H1 (cell line): ENCODE results near the gene SRSF2. TPM values are rescaled to one million over a fixed set of nuclear protein-coding genes. Genes with fewer than 3 reads are reported as not detected.

ENCODE experiments used
- CTCF ChIA-PET: fragments of 300-600 bp; sonication (Branson Sonifier 250); formaldehyde crosslinking; loops from one replicate; lab custom pipeline; 2021; ENCODE audit not compliant: partially characterized antibody; lab: Charles Lee
- POLR2A ChIA-PET: fragments of 300-600 bp; sonication (Branson Sonifier 250); formaldehyde crosslinking; loops from one replicate; lab custom pipeline; 2021; ENCODE audit warnings: inconsistent platforms; ENCODE audit not compliant: partially characterized antibody; lab: Charles Lee
- DNase-seq, 2 experiments: peaks; one replicate each; pipeline versions ENCODE4 v3.0.0 to v3.0.0-alpha.2; 2010 to 2022; ENCODE audit warnings: low spot score in 2 of 2, low read depth in 1 of 2, mixed read lengths in 1 of 2
- FAIRE-seq: peaks from 2 replicates; lab custom pipeline; 2011; peaks lifted over from hg19 to GRCh38; lab: Jason Lieb, UNC
- H2AFZ ChIP-seq: 2 replicates; pipeline ENCODE4 v1.8.1; 2012; ENCODE audit warnings: low read length, inconsistent platforms
- H2AK5ac ChIP-seq: 2 replicates; pipeline ENCODE4 v1.6.1; 2013; ENCODE audit warnings: low read depth, low read length
- H2BK120ac ChIP-seq: replicated peaks from 2 replicates; pipeline ENCODE3; 2013; ENCODE audit warnings: low read depth, low read length, inconsistent platforms
- H2BK12ac ChIP-seq: 2 replicates; pipeline ENCODE4 v1.6.1; 2013; ENCODE audit warnings: low read depth, low read length
- H2BK15ac ChIP-seq: 2 replicates; pipeline ENCODE4 v1.6.1; 2013; ENCODE audit warnings: low read length
- H2BK20ac ChIP-seq: 2 replicates; pipeline ENCODE4 v1.6.1; 2013; ENCODE audit warnings: low read length
- H2BK5ac ChIP-seq: 2 replicates; pipeline ENCODE4 v1.6.1; 2013; ENCODE audit warnings: low read depth, low read length
- H3K14ac ChIP-seq: 2 replicates; pipeline ENCODE4 v1.6.1; 2013; ENCODE audit warnings: inconsistent platforms; ENCODE audit not compliant: insufficient read length
- H3K18ac ChIP-seq: 2 replicates; pipeline ENCODE4 v1.6.1; 2013; ENCODE audit warnings: low read length; ENCODE audit errors: extremely low read depth
- H3K23ac ChIP-seq: 2 replicates; pipeline ENCODE4 v1.6.1; 2013; ENCODE audit warnings: inconsistent platforms; ENCODE audit not compliant: insufficient read length
- H3K23me2 ChIP-seq: 2 replicates; pipeline ENCODE4 v1.6.1; 2013; ENCODE audit warnings: low read depth, low read length
- H3K27ac ChIP-seq: 2 replicates; pipeline ENCODE4 v1.6.1; 2011; ENCODE audit warnings: low read depth, low read length, inconsistent platforms
- H3K27me3 ChIP-seq, 4 experiments: replicated peaks in 1 of 4; 1 replicate in 1 of 4; 2 replicates in 3 of 4; pipeline versions ENCODE4 v1.6.1 to v1.8.1; 2011 to 2013; ENCODE audit warnings: low read length in 3 of 4, mild to moderate bottlenecking in 3 of 4, inconsistent platforms in 2 of 4, mixed read lengths in 2 of 4, moderate library complexity in 1 of 4; ENCODE audit not compliant: control insufficient read depth in 3 of 4, insufficient read depth in 3 of 4; ENCODE audit errors: extremely low read depth in 1 of 4
- H3K36me3 ChIP-seq, 4 experiments: 2 replicates each; pipeline versions ENCODE4 v1.6.1 to v1.8.1; 2011 to 2013; ENCODE audit warnings: mild to moderate bottlenecking in 4 of 4, low read length in 3 of 4, moderate library complexity in 2 of 4, control low read depth in 1 of 4, inconsistent platforms in 1 of 4; ENCODE audit not compliant: insufficient read depth in 4 of 4, control insufficient read depth in 2 of 4
- H3K4ac ChIP-seq: replicated peaks from 2 replicates; pipeline ENCODE3; 2013; ENCODE audit warnings: low read length, low read depth, mixed read lengths, inconsistent platforms; ENCODE audit not compliant: insufficient read length
- H3K4me1 ChIP-seq, 4 experiments: replicated peaks in 1 of 4; 1 replicate in 1 of 4; 2 replicates in 3 of 4; pipeline versions ENCODE4 v1.6.1 to v1.8.1; 2011 to 2013; ENCODE audit warnings: low read length in 3 of 4, inconsistent platforms in 2 of 4, mixed read lengths in 1 of 4; ENCODE audit not compliant: insufficient read depth in 4 of 4, control insufficient read depth in 3 of 4
- H3K4me2 ChIP-seq, 2 experiments: 2 replicates each; pipeline versions ENCODE4 v1.6.1 to v1.8.1; 2011 to 2013; ENCODE audit warnings: low read depth in 2 of 2, low read length in 2 of 2, control low read depth in 1 of 2, inconsistent platforms in 1 of 2, mild to moderate bottlenecking in 1 of 2; ENCODE audit not compliant: insufficient read depth in 1 of 2
- H3K4me3 ChIP-seq, 4 experiments: fragments of 200-600, 300-600 bp in 1 of 4; sonication (generic), shearing (Covaris generic), sonication (Bioruptor Twin) in 1 of 4; 2 replicates each; pipeline versions ENCODE4 v1.5.1 to v1.8.1; 2011 to 2016; ENCODE audit warnings: low read length in 4 of 4, low read depth in 3 of 4, control low read depth in 2 of 4, inconsistent platforms in 2 of 4, mild to moderate bottlenecking in 2 of 4, mixed read lengths in 1 of 4, moderate library complexity in 1 of 4; ENCODE audit not compliant: insufficient read depth in 2 of 4; ENCODE audit errors: extremely low read depth in 1 of 4
- H3K56ac ChIP-seq: replicated peaks from 2 replicates; pipeline ENCODE3; 2013; ENCODE audit warnings: low read depth, mild to moderate bottlenecking, mixed read lengths, low read length, inconsistent platforms; ENCODE audit not compliant: insufficient read length
- H3K79me1 ChIP-seq: 2 replicates; pipeline ENCODE4 v1.6.1; 2013; ENCODE audit warnings: low read depth, low read length, control low read depth
- H3K79me2 ChIP-seq, 2 experiments: 2 replicates each; pipeline versions ENCODE4 v1.6.1 to v1.8.1; 2012 to 2013; ENCODE audit warnings: low read length in 2 of 2, mild to moderate bottlenecking in 2 of 2, inconsistent platforms in 1 of 2; ENCODE audit not compliant: insufficient read depth in 2 of 2, control insufficient read depth in 1 of 2
- H3K9ac ChIP-seq, 4 experiments: replicated peaks in 1 of 4; 1 replicate in 1 of 4; 2 replicates in 3 of 4; pipeline versions ENCODE4 v1.6.1 to v1.8.1; 2011 to 2013; ENCODE audit warnings: low read depth in 3 of 4, low read length in 3 of 4, control low read depth in 2 of 4, mild to moderate bottlenecking in 2 of 4, moderate library complexity in 2 of 4, inconsistent platforms in 1 of 4; ENCODE audit errors: extremely low read depth in 1 of 4
- H3K9me3 ChIP-seq, 2 experiments: 2 replicates each; pipeline versions ENCODE4 v1.6.1 to v1.8.1; 2012 to 2013; ENCODE audit warnings: mild to moderate bottlenecking in 2 of 2, moderate library complexity in 2 of 2, control low read depth in 1 of 2, inconsistent platforms in 1 of 2, low read depth in 1 of 2, low read length in 1 of 2, mixed read lengths in 1 of 2; ENCODE audit not compliant: insufficient read depth in 2 of 2
- H4K20me1 ChIP-seq, 2 experiments: replicated peaks in 1 of 2; 2 replicates each; pipeline versions ENCODE3 to v1.8.1; 2011 to 2013; ENCODE audit warnings: inconsistent platforms in 2 of 2, low read length in 2 of 2, mild to moderate bottlenecking in 1 of 2; ENCODE audit not compliant: insufficient read depth in 2 of 2, control insufficient read depth in 1 of 2
- H4K5ac ChIP-seq: 2 replicates; pipeline ENCODE4 v1.6.1; 2013; ENCODE audit warnings: low read length, low read depth, mixed read lengths, inconsistent platforms; ENCODE audit not compliant: insufficient read length
- H4K8ac ChIP-seq: 2 replicates; pipeline ENCODE4 v1.8.0; 2013; ENCODE audit warnings: mild to moderate bottlenecking, moderate library complexity, low read length, inconsistent platforms; ENCODE audit not compliant: insufficient read depth; ENCODE audit errors: extremely low read depth
- H4K91ac ChIP-seq: replicated peaks from 2 replicates; pipeline ENCODE3; 2013; ENCODE audit warnings: low read length, mixed read lengths, inconsistent platforms; ENCODE audit not compliant: insufficient read length
- BACH1 ChIP-seq: IDR thresholded peaks from 2 replicates; pipeline ENCODE4 v1.6.1; 2012; ENCODE audit warnings: low read length, improper control_type of control experiment
- EP300 ChIP-seq, 2 experiments: IDR thresholded peaks; 1 replicate in 1 of 2; 2 replicates in 1 of 2; pipeline ENCODE4 v1.6.1; 2011 to 2012; ENCODE audit warnings: low read depth in 2 of 2, low read length in 2 of 2, mild to moderate bottlenecking in 2 of 2, borderline replicate concordance in 1 of 2, inconsistent platforms in 1 of 2, moderate library complexity in 1 of 2
- GTF2F1 ChIP-seq: IDR thresholded peaks from 2 replicates; pipeline ENCODE4 v1.6.1; 2012; ENCODE audit warnings: low read depth, low read length, improper control_type of control experiment, borderline replicate concordance
- MAFK ChIP-seq: IDR thresholded peaks from 2 replicates; pipeline ENCODE4 v1.6.1; 2012; ENCODE audit warnings: low read depth, mild to moderate bottlenecking, improper control_type of control experiment, low read length
- MAX ChIP-seq: IDR thresholded peaks from 2 replicates; pipeline ENCODE4 v1.6.1; 2012; ENCODE audit warnings: inconsistent platforms
- POLR2AphosphoS5 ChIP-seq: IDR thresholded peaks from 2 replicates; pipeline ENCODE4 v1.6.1; 2011; ENCODE audit warnings: low read depth, low read length
- SAP30 ChIP-seq: fragments of 300-600 bp; sonication (generic); IDR thresholded peaks from 2 replicates; pipeline ENCODE4 v1.7.1; 2012; ENCODE audit warnings: low read length, moderate library complexity, mild to moderate bottlenecking, inconsistent platforms; ENCODE audit not compliant: insufficient read depth, insufficient replicate concordance
- WGBS, 2 experiments: shearing (Covaris generic) in 1 of 2; methylation state at CpG; one replicate each; pipeline versions ENCODE4 v1.1.6 to v1.1.7; 2013 to 2015; ENCODE audit warnings: low lambda C conversion rate in 2 of 2, mixed read lengths in 2 of 2, inconsistent platforms in 1 of 2, low coverage in 1 of 2, missing lambda C conversion rate in 1 of 2; ENCODE audit not compliant: insufficient replicate concordance in 2 of 2, insufficient coverage in 1 of 2, insufficient read length in 1 of 2; ENCODE audit errors: extremely low coverage in 1 of 2, missing lambda C conversion rate in 1 of 2; 5-methylcytosine and 5-hydroxymethylcytosine counted together
- polyA plus RNA-seq, 7 experiments: library from polyadenylated mRNA; depleted of rRNA in 3 of 7; stranded (reverse) in 5 of 7; unstranded in 2 of 7; fragments of >200 nt in 5 of 7; fragments of 200-250 nt in 2 of 7; gene quantifications; 1 replicate in 5 of 7; 2 replicates in 1 of 7; 4 replicates in 1 of 7; pipeline versions ENCODE4 v1.2.1 to v1.2.3, GENCODE V29; 2011 to 2013; ENCODE audit warnings: missing spikeins in 2 of 7, mixed read lengths in 2 of 7
- total RNA-seq: library from RNA; stranded (reverse); fragmentation: NEBNext Ultra II Directional; extraction: Animal tissue kit (Norgen Biotek cat#: 25700); gene quantifications from 2 replicates; pipeline ENCODE4 v1.2.1, GENCODE V29; 2021

The SRSF2 gene
- total and polyA plus RNA-seq, 2 of the 8 experiments (the other 6 are each of a cell fraction or from before 2014, with no cell fraction given), result 397 to 401 TPM

GRCh38 chr17:76686538-76687297 lies 50.4 kb downstream of the SRSF2 start:
- H3K27ac ChIP-seq, result no peak overlapping the region
- H3K14ac ChIP-seq, result no peak overlapping the region
- no peak for TF ChIP-seq GTF2F1
- TF ChIP-seq MAX, result no peak
- no peak for TF ChIP-seq POLR2AphosphoS5
- no peak for TF ChIP-seq BACH1
- TF ChIP-seq EP300 (IDR thresholded peaks at IDR 0.05; ENCODE audit: borderline replicate concordance in 1 of 2, low read depth in 2 of 2, low read length in 2 of 2), result no peak
- TF ChIP-seq MAFK, result no peak
- TF ChIP-seq SAP30, result no peak
- H4K91ac ChIP-seq, result no peak overlapping the region
- H2BK120ac ChIP-seq, result no peak overlapping the region
- H3K4me1 ChIP-seq, result peaks cover 0 to 24% (median 12%) of the 10 kb centered on the region in 4 experiments; a peak in 6 of 7 replicates
- H2AFZ ChIP-seq, result no peak overlapping the region
- no peak overlapping the region for H2AK5ac ChIP-seq
- H3K36me3 ChIP-seq, result no peaks in the 10 kb centered on the region
- H3K4ac ChIP-seq, result no peak overlapping the region
- no peak overlapping the region for H3K18ac ChIP-seq
- H3K79me2 ChIP-seq, result no peaks in the 10 kb centered on the region
- no peak for FAIRE-seq
- POLR2A ChIA-PET, result interaction anchor here (0.6 to 1.3 kb wide), 4 partner anchors 11 to 20 kb away, joined by 3 to 4 read pairs (median 3); no protein-coding TSS in a partner anchor
- H3K9me3 ChIP-seq, result no peaks in the 10 kb centered on the region
- H3K23ac ChIP-seq, result no peak overlapping the region
- H2BK20ac ChIP-seq, result no peak overlapping the region
- H3K23me2 ChIP-seq, result no peaks in the 10 kb centered on the region
- no peak for DNase-seq
- H3K56ac ChIP-seq, result no peak overlapping the region
- H3K27me3 ChIP-seq, result no peaks in the 10 kb centered on the region
- no peak overlapping the region for H2BK12ac ChIP-seq
- peaks cover 0 to 2% of the 10 kb centered on the region in 2 experiments for H4K20me1 ChIP-seq
- CTCF ChIA-PET, result interaction anchor here (0.7 to 13.1 kb wide), 5 partner anchors 21 to 174 kb away, joined by 3 to 155 read pairs (median 4); partner anchors contain the start of gene MXRA7
- no peak overlapping the region for H3K4me2 ChIP-seq
- peak overlapping the region; percentile 36 for H4K8ac ChIP-seq
- no peak overlapping the region for H3K9ac ChIP-seq
- H2BK15ac ChIP-seq, result no peak overlapping the region
- H3K4me3 ChIP-seq, result no peak overlapping the region
- 85% methylated on average over 12 of the region's 15 CpGs; no CpG with 5 or more reads in 1 of the 2 experiments for WGBS, 2 experiments
- no peaks in the 10 kb centered on the region for H3K79me1 ChIP-seq
- no peak overlapping the region for H2BK5ac ChIP-seq
- no peak overlapping the region for H4K5ac ChIP-seq
